ENCODE measurements around the gene PAF1. TPM values are rescaled to one million over a fixed set of nuclear protein-coding genes. Genes with fewer than 3 reads are reported as not detected.
A peak's percentile ranks its signal among the peaks of the same experiment; 100 is the strongest.

PAF1 gene
- total and polyA plus RNA-seq, 2 of the 13 experiments (the other 11 are each of a cell fraction or from before 2014, with no cell fraction given), result 30.2 to 31.1 TPM

- no peak for TF ChIP-seq ELK4 (CRISPR knock-in tag; IDR thresholded peaks at IDR 0.05; ENCODE audit: borderline replicate concordance)
- peak; percentile 71; the same call in 1 of the 2 replicates for TF ChIP-seq MTERF4 (CRISPR knock-in tag; IDR thresholded peaks at IDR 0.05)
- TF ChIP-seq PAX8 (CRISPR knock-in tag; IDR thresholded peaks at IDR 0.05; ENCODE audit: borderline replicate concordance), result no peak
- no peak for TF ChIP-seq SYNCRIP (IDR thresholded peaks at IDR 0.05; ENCODE audit: insufficient read depth, low read depth, low read length)
- no peak for TF ChIP-seq PCBP2 (optimal IDR thresholded peaks at IDR 0.05; ENCODE audit: low read depth, low read length, poor library complexity, severe bottlenecking)
- peak; percentile 84 for TF ChIP-seq ZNF350 (CRISPR knock-in tag; IDR thresholded peaks at IDR 0.05; ENCODE audit: borderline replicate concordance, low read depth)
- TF ChIP-seq JDP2 (CRISPR knock-in tag; IDR thresholded peaks at IDR 0.05; ENCODE audit: borderline replicate concordance), result no peak; the same call in 1 of the 2 replicates
- no peak for TF ChIP-seq KMT2B (CRISPR knock-in tag; IDR thresholded peaks at IDR 0.05)
- no peak for TF ChIP-seq RFXANK (CRISPR knock-in tag; IDR thresholded peaks at IDR 0.05)
- no peak for TF ChIP-seq ARNT (IDR thresholded peaks at IDR 0.05)
- TF ChIP-seq ZNF790 (CRISPR knock-in tag; IDR thresholded peaks at IDR 0.05; ENCODE audit: borderline replicate concordance), result peak; percentile 64; the same call in 1 of the 2 replicates
- peak; percentile 83 for TF ChIP-seq HIC2 (CRISPR knock-in tag; IDR thresholded peaks at IDR 0.05; ENCODE audit: low read depth)
- no peak for TF ChIP-seq RFX5 (IDR thresholded peaks at IDR 0.05; ENCODE audit: low read depth, low read length)
- 0 out of 2 replicates have a peak, but pooled peaks have one; percentile 8 for TF ChIP-seq ARID3A (IDR thresholded peaks at IDR 0.05; ENCODE audit: low read depth, low read length)
- TF ChIP-seq HMGA1 (CRISPR knock-in tag; conservative IDR thresholded peaks at IDR 0.05), result no peak
- no peak for TF ChIP-seq NFKBIZ (CRISPR knock-in tag; IDR thresholded peaks at IDR 0.05)
- TF ChIP-seq ARID5B (CRISPR knock-in tag; IDR thresholded peaks at IDR 0.05), result peak; percentile 72
- no peak for TF ChIP-seq IRX3 (CRISPR knock-in tag; IDR thresholded peaks at IDR 0.05; ENCODE audit: borderline replicate concordance, low read depth)
- TF ChIP-seq PCBP1 (IDR thresholded peaks at IDR 0.05; ENCODE audit: borderline replicate concordance, low read depth, low read length), result no peak
Observed at GRCh38 chr19:39401549-39402345, 10.8 kb upstream of the PAF1 start (continued).

Measured in HepG2 (cell line).